G401.6 (cell line): Measurements from ENCODE around the gene PTTG1IP.

Source experiments
- FAIRE-seq: peaks from 2 replicates; lab custom pipeline; 2012; peaks lifted over from hg19 to GRCh38; lab: Jason Lieb, UNC

The PTTG1IP gene

GRCh38 chr21:44909719-44910118, 36.2 kb upstream of the PTTG1IP start:
- FAIRE-seq, result no peak

DNA sequence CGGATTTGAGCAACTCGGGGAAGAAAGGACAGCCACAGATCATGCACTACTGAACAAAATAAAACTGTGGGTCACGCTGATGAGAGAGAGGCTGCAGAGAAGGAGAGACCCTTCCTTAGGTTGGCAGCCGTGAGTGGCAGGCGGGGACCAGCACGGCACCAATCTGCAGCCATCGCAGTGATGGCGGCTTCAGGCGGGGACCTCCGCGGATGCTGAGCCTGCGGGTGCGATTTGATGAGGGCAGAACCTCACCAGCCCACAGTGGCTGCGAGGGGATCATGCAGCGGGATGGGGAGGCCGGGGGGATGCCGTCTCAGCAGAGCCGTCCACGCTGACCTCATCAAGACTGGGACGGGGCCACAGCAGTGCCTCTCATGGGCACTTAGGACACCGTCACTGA, 35.4 kb upstream of the PTTG1IP start:
- no peak for FAIRE-seq

- no peak for FAIRE-seq
Measured at GRCh38 chr21:44907966-44908895, 34.7 kb upstream of the PTTG1IP start.

DNA sequence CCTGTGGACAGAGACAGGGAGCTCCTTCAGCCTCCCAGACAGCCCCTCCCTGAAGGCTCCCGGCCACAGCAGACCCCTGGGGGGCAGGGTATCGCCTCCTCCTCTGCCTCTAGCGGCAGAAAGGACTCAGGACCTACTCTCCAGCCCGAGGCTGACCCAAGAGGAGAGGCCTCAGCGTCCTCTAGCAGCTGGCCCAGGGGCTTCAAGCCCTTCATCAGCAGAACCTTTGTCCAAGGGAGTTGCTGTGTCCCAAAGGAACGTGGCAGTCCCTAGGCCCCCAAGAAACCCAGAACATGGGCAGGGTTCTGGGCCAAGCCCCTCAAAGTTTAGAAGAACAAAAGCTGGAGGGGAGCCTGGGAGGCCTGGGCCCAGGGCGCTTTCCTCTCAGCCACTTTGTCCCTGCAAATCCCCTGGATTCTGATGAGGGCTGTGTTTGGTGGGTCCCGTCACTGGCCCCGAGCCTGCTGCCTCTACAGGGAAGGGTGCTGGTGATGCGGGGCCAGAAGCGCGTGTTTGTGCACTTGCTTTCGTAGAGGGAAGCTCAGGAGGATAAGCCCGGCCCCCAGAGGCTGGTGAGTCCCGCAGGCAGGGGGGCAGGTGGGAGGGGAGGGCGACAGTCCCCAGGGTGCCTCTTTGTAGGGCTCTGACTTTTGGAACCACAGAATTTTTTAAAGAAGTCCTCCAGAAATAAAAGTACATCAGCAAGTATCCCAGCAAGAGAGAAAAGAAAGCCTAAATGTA, 33.9 kb upstream of the PTTG1IP start:
- no peak for FAIRE-seq

DNA sequence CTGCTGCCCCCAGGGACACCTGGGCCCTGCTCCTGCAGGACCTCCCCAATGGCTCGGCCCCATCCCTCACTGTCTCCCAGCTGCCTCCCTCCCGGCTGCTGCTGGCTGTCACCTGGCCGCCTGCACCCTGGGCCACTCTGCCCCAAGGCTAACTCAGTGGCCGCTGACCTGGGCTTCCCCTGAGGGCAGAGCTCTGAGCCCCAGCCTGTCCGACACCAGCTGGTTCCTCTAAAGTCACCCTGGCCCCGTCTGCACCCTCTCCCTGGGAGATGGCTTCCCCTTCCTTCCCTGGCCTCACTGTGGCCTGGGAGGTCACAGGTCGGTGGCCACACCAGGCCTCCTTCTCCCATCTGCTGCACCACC, 32.2 kb upstream of the PTTG1IP start:
- no peak for FAIRE-seq

DNA sequence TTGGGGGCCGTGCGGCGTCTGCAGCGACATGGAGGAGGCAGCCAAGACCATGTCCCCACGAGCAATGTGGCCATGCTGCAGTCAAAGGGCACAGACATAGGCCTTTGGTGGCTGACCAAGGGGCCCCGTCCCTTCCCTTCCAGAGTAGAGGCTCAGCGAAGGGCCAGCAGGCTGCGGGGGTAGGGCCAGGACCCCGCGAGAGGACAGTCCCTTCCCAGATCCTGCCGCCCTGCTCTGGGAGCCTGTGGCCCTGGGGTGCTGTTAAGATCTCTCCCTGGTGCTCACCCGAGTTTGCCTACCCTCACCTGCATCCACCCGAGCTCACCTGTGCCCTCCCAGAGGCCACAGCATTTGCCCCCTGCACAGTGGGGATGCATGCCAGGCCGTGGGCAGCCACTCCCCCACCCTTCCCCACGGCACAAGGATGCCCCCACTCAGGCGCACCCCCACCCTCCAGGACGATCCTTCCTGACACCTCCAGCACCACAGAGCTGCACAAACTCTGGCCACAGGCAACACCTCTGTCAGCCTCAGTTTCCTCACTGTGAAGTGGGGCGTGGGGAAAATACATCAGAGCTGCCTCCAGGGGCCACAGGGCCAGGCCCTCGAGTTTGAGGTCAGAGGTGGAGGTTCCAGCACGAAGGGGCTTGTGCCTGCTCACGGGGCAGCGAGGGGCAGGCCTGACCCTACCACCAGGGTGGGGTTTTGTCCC, 31.7 kb upstream of the PTTG1IP start:
- FAIRE-seq, result no peak

GRCh38 chr21:44904141-44904923, 30.8 kb upstream of the PTTG1IP start:
- FAIRE-seq, result no peak

DNA sequence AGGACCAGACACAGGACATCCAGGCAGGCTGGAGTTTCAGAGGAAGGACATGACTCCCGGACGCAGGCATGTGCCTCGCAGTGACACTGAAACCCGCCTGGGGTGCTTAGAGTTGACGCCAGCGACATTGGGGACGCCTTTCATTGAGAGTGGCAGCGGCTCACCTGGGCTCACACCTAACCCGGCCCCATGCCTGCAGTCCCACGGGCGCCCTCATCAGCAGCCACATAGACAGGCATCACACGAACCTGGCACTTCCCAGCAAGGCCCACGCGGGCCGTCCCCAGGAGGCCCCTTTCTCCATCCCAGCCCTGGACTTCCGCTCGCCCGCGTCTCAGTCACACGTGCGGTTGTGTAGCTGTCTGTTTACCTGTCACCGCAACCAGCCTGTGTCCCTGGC, 30.2 kb upstream of the PTTG1IP start:
- no peak for FAIRE-seq

- FAIRE-seq, result no peak
Measured at GRCh38 chr21:44903050-44903685, 29.7 kb upstream of the PTTG1IP start.

GRCh38 chr21:44902268-44903049, 29.0 kb upstream of the PTTG1IP start:
- FAIRE-seq, result no peak

DNA sequence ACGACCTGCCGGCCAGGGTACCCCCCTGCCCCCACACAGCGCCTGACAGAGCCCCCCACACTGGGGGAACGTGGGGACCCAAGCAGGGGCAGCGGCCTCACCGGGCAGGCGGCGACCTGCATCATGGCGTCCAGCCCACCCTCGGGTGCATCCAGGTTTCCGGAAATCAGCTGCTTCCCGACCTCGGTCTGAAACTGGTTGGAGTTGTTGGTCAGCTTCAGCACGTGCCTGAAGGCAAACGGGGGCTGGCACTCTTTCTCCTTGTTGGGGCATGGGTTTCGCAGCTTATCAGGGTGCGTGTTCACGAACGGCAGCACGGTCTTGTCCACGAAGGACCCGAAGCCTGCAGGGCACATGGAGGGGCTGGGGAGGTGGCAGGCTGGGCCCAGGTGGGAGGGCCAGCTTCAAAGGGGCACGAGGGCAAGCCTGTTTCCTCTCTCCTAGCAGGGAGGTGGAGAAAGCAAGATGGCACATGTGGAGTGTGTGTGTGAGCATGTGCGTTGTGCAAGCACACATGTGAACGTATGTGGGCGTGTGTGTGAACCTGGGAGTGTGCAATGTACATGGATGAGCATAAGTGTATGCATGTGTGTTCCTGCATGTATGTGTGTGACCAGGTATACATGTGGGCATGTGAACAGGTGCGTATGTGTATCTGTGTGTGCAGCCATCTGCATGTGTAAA, 28.0 kb upstream of the PTTG1IP start:
- FAIRE-seq, result no peak

- no peak for FAIRE-seq
Measured at GRCh38 chr21:44900559-44901251, 27.2 kb upstream of the PTTG1IP start.

DNA sequence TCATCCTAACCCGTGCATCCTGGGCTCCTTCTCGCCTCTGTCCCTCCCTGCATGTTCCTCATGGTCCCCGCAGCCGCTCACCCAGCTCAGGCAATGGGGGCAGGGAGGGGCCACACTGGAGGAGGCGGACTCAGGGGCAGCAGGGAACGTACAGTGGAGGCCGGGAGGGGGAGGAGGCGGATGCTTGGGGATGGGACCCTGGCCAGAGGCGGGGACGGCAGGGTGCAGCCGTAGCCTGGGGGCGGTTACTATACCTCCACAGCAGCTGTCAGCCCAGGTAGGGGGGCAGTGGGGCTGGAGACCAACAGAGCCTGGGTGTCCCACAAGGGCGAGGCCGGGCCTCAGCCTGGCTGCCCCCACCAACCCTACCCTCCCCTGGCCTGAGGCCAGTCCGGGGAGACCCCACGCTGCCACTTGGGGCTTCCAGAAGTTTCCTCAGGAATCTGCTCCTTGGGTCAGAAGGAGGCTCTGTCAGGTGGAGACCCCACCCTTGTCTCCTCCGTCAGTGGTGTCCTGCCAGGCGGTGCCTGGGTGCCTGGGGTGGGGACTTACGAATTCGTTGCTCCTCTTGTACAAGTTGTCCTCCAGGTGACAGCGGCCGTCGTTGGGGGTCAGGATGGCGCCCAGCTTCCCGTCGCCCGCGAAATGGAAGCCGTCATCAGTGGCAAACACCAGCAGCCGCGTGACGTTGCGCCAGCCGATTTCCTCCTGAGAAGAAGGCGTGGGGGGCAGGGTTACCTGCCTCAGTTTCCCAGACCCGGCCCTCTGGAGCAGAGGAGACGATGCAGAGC, 26.5 kb upstream of the PTTG1IP start:
- FAIRE-seq, result no peak

- no peak for FAIRE-seq
Measured at GRCh38 chr21:44898851-44899767, 25.6 kb upstream of the PTTG1IP start.

DNA sequence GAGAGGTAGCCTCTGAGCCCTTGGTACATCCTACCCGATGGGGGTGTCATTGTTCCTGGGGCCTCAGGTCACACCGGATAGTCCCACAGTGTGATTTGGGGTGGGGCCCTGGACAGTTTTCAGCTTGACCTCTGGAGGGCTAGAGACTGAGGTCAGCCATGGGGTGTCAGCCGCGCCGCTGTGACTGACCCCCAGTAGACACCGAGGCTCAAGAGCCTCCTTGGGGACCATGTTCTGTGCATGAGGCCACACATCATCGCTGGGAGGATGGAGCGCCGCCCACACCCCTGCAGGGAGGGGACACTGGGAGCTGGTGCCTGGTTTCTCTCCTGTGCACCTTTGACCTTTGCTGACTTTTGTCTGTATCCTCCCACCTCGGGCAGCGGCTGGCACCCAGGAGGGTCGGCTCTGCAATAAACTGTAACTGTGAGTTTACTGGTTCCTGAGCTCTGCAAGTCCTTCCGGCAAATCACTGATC, 24.6 kb upstream of the PTTG1IP start:
- no peak for FAIRE-seq

DNA sequence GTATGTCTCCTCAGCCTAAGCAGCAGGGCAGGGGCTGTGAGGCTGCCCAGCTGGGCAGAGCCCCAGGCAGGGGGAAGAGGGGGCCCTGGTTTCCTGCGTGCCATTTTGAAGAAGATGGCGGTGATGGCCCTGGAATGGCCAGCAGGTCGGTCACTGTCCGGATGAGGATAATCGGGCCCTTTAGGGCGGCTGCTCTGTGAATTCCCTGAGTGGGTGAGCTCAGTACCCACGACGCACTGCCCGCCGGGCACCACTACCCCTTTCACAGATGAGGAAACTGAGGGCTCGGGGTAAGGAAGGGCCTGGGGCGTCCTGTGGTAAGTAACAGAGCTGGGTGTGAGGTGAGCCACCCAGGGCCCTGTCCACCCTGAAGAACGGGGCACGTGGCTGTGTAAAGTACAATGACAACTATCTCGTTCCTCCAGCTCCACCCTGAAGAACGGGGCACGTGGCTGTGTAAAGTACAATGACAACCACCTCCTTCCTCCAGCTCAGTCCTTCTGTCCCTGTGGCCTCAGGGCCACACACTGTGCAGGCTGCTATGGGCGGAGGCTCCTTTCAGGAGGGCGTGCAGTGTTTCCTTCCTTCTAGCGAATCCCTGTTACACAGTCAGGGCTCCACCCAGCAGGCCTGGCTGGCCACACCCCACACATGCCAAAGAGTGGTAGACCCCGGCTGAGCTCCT, 24.0 kb upstream of the PTTG1IP start:
- no peak for FAIRE-seq
